ENCODE results near the gene PRELID3B. TPM values are rescaled to one million over a fixed set of nuclear protein-coding genes. Genes with fewer than 3 reads are reported as not detected.
"Not testable (repeated sequence)": the region's sequence is repeated elsewhere in the genome, so short reads cannot be mapped to it uniquely, and the experiment has no call there.

PRELID3B gene
- total and polyA plus RNA-seq, 2 experiments from 2014 or later: 64.1 to 75.8 TPM

DNA sequence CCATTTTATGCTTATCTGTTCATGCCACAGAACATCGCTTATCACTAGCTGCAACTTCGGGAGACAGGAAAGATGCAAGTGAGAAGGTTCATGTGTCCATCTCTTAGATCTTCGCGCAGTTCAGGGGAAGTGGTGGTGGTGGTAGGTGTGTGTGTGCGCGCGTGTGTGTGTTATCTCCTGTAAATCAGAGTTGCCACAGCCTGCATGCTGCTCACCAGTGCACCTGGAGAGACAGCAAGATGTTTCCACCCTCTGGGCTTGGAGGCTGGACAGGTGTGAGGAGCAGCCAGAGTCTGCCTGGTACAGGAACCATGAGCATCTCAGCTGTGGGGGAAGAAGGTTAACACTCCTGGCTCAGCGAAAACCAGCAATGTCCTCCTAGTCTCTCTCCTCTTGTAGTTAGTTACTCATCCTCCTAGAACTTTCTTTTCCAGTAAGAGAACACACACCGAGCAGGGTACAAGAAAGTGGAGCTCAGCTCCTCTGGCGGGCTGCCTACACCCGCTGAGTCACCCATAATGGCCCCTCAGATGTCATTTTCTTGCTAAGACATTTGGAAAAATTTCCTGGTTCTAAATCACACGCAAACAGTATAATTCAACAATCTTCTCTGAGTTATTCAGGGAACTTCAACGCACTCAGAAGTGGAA is 28.5 kb downstream of the PRELID3B start:
- Histone ChIP-seq H2AFZ (peak overlapping the region; percentile 71), H3K27me3 (replicated peaks; ENCODE audit: insufficient read depth) (no peaks in the 10 kb centered on the region), H3K9me2 (ENCODE audit: insufficient read depth) (no peaks in the 10 kb centered on the region), H3K79me2 (ENCODE audit: insufficient read depth) (no peaks in the 10 kb centered on the region), H3K9ac (0 out of 2 replicates have a peak overlapping the region, but pooled peaks have one; percentile 36), H3K4me1 (ENCODE audit: insufficient read depth) (peaks cover 31% of the 10 kb centered on the region), H3K4me2 (ENCODE audit: unreplicated experiment) (peak overlapping the region; percentile 60), H4K20me1 (ENCODE audit: insufficient read depth) (no peaks in the 10 kb centered on the region), H3K9me3 (ENCODE audit: low read depth) (no peaks in the 10 kb centered on the region), H3K36me3 (ENCODE audit: low read depth) (no peaks in the 10 kb centered on the region), H3F3A (ENCODE audit: insufficient read depth) (peaks cover 19% of the 10 kb centered on the region), H3K4me3 (peak overlapping the region; percentile 23; the same call in 1 of the 2 replicates), H3K27ac (peak overlapping the region; percentile 60)
- peak; percentile 92 for DNase-seq
- 63% methylated on average over 13 of the region's 13 CpGs for WGBS, 2 experiments (ENCODE audit: low coverage in 1 of 2, low lambda C conversion rate in 2 of 2, missing lambda C conversion rate in 2 of 2)
- in situ Hi-C loops (cut with MboI): loop anchor here (25.0 kb wide), 1 partner anchor 777 kb away; the partner anchor contains the start of gene ANKRD60
- no peak for TF ChIP-seq EZH2phosphoT487 (IDR thresholded peaks at IDR 0.05; ENCODE audit: insufficient read depth, low read depth)
- no peak for TF ChIP-seq EZH2 (IDR thresholded peaks at IDR 0.05; ENCODE audit: insufficient read depth, poor library complexity, severe bottlenecking)

DNA sequence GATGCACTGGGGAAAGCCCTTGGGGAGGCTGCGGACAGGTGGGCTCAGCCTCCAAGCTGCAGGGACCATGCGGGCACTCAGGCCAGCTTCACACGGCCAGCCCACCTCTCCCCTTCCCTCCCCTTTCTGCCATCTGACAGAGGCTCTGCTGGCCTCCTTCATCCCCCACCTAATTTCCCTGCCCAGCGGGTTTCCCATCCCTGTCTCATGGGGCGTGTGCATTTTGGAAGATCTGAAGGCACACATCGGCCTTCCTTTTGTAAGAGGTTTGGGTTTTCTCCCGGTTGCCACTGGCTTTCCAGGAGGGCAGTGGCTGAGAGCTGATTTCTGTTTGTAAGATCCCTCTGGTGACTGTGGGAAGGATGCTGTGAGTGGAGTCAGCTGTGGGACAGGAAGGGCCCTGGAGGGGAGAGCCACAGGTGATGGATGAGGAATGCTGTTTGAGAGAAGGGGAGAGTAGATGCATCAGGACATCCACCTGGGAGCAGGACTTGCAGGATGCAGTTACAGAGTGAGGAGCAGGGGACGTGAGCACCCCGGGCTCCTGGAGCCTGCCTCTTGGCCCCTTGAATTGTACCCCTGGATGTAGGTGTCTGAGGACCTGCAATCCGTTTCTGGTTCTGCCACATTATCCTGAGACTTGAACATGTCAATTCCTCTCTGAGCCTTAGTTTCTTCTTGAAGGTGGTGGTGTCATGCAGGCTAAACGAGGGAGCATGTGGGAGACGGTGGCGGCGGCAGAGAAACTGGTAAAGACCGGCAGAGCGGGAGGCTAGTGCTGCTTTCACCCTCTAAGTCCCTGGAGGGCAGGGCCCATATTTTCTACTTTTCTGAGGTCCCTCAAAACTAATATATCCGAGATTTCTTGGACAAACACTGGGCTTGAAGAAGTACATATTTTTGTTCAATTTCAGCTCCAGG is 29.3 kb downstream of the PRELID3B start:
- Histone ChIP-seq H3K4me2 (ENCODE audit: unreplicated experiment) (no peak overlapping the region), H3K27me3 (replicated peaks; ENCODE audit: insufficient read depth) (no peaks in the 10 kb centered on the region), H3K79me2 (ENCODE audit: insufficient read depth) (no peaks in the 10 kb centered on the region), H3K27ac (peak overlapping the region; percentile 60), H4K20me1 (ENCODE audit: insufficient read depth) (no peaks in the 10 kb centered on the region), H3K9me2 (ENCODE audit: insufficient read depth) (no peaks in the 10 kb centered on the region), H2AFZ (no peak overlapping the region), H3K9me3 (ENCODE audit: low read depth) (no peaks in the 10 kb centered on the region), H3K4me3 (no peak overlapping the region), H3K36me3 (ENCODE audit: low read depth) (no peaks in the 10 kb centered on the region), H3F3A (ENCODE audit: insufficient read depth) (peaks cover 19% of the 10 kb centered on the region), H3K9ac (no peak overlapping the region), H3K4me1 (ENCODE audit: insufficient read depth) (peaks cover 31% of the 10 kb centered on the region)
- WGBS, 2 experiments (ENCODE audit: low coverage in 1 of 2, low lambda C conversion rate in 2 of 2, missing lambda C conversion rate in 2 of 2): 87 to 90% methylated on average over 17 of the region's 17 CpGs
- no peak for DNase-seq
- TF ChIP-seq EZH2 (IDR thresholded peaks at IDR 0.05; ENCODE audit: insufficient read depth, poor library complexity, severe bottlenecking): no peak
- TF ChIP-seq EZH2phosphoT487 (IDR thresholded peaks at IDR 0.05; ENCODE audit: insufficient read depth, low read depth): no peak
- in situ Hi-C loops (cut with MboI): loop anchor here (25.0 kb wide), 1 partner anchor 776 kb away; the partner anchor contains the start of gene ANKRD60

DNA sequence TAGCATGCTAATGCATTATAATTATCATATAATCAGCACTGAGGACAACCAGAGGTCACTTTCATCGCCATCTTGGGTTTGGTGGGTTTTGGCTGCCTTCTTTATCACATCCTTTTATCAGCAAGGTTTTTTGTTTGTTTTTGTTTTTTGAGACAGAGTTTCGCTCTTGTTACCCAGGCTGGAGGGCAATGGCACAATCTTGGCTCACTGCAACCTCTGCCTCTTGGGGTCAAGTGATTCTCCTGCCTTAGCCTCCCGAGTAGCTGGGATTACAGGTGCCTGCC is 30.8 kb downstream of the PRELID3B start:
- H3K4me1 ChIP-seq (ENCODE audit: insufficient read depth): peaks cover 28% of the 10 kb centered on the region
- H2AFZ ChIP-seq: peak overlapping the region; percentile 73; the same call in 1 of the 2 replicates
- not testable (repeated sequence) for H3K79me2 ChIP-seq (ENCODE audit: insufficient read depth); H3K36me3 ChIP-seq (ENCODE audit: low read depth); H3K9me3 ChIP-seq (ENCODE audit: low read depth); DNase-seq; H3K4me3 ChIP-seq; H3K4me2 ChIP-seq (ENCODE audit: unreplicated experiment); H3K27ac ChIP-seq; H4K20me1 ChIP-seq (ENCODE audit: insufficient read depth); H3K9me2 ChIP-seq (ENCODE audit: insufficient read depth); H3K27me3 ChIP-seq (replicated peaks; ENCODE audit: insufficient read depth); H3K9ac ChIP-seq
- in situ Hi-C loops (cut with MboI): loop anchor here (25.0 kb wide), 1 partner anchor 775 kb away; the partner anchor contains the start of gene ANKRD60
- WGBS, 2 experiments (ENCODE audit: low coverage in 1 of 2, low lambda C conversion rate in 2 of 2, missing lambda C conversion rate in 2 of 2): 92 to 96% methylated on average over 3 of the region's 3 CpGs
- H3F3A ChIP-seq (ENCODE audit: insufficient read depth): peaks cover 19% of the 10 kb centered on the region

DNA sequence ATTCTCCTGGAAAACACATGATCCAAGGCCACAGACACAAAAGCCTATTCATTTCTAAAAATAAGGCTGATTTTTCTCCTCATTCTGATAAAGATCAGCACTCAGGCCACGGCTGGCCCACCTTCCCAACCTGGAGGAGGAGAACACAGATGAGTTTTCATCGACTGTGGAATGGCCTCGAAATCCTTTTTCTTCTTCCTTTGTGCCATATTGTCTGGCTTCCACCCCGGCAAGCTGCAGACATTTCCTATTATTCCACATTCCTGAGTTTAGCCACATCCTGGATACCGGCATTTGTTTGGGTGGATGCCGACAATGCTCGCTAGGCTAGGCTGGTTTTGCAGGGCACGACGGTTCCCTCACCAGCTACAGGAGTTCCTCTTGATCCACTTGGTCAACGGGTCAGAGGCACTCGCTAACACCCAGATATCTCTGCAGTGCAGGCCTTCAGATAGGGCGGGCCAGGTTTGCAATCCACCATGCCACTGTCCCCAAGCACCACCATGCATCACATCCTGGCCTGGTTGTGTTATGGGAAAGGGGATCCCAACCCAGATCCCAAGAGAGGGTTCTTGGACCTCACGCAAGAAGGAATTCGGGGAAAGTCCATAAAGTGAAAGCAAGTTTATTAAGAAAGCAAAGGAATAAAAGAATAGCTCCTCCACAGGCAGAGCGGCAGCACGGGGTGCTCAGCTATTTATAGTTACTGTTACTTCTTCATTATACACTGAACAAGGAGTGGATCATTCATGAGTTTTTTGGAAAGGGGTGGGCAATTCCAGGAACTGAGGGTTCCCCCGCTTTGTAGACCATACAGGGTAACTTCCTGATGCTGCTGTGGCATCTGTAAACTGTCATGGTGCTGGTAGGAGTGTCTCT is 31.4 kb downstream of the PRELID3B start:
- H3K9ac ChIP-seq: peak overlapping the region; percentile 50
- no peaks in the 10 kb centered on the region for H4K20me1 ChIP-seq (ENCODE audit: insufficient read depth)
- in situ Hi-C loops (cut with MboI): loop anchor here (25.0 kb wide), 1 partner anchor 774 kb away; the partner anchor contains the start of gene ANKRD60
- peak overlapping the region; percentile 59 for H3K4me2 ChIP-seq (ENCODE audit: unreplicated experiment)
- no peaks in the 10 kb centered on the region for H3K9me3 ChIP-seq (ENCODE audit: low read depth)
- H3K27ac ChIP-seq: peak overlapping the region; percentile 91
- peaks cover 26% of the 10 kb centered on the region for H3K4me1 ChIP-seq (ENCODE audit: insufficient read depth)
- DNase-seq: peak; percentile 91
- H2AFZ ChIP-seq: peak overlapping the region; percentile 73
- H3K9me2 ChIP-seq (ENCODE audit: insufficient read depth): no peaks in the 10 kb centered on the region
- WGBS, 2 experiments (ENCODE audit: low coverage in 1 of 2, low lambda C conversion rate in 2 of 2, missing lambda C conversion rate in 2 of 2): 40 to 46% methylated on average over 17 of the region's 17 CpGs
- no peaks in the 10 kb centered on the region for H3K27me3 ChIP-seq (replicated peaks; ENCODE audit: insufficient read depth)
- peaks cover 6% of the 10 kb centered on the region for H3K79me2 ChIP-seq (ENCODE audit: insufficient read depth)
- H3K36me3 ChIP-seq (ENCODE audit: low read depth): no peaks in the 10 kb centered on the region
- H3K4me3 ChIP-seq: no peak overlapping the region
- no peak for TF ChIP-seq EZH2phosphoT487 (IDR thresholded peaks at IDR 0.05; ENCODE audit: insufficient read depth, low read depth)
- TF ChIP-seq EZH2 (IDR thresholded peaks at IDR 0.05; ENCODE audit: insufficient read depth, poor library complexity, severe bottlenecking): no peak
- peaks cover 19% of the 10 kb centered on the region for H3F3A ChIP-seq (ENCODE audit: insufficient read depth)

Data from GM23248 (cell line).